Right atrium auricular region (tissue), 2 donors: ENCODE measurements around the gene SEC16B. TPM values are rescaled to one million over a fixed set of nuclear protein-coding genes. Genes with fewer than 3 reads are reported as not detected.

Source experiments
- DNase-seq: peaks from one replicate; pipeline ENCODE4 v3.0.0-alpha.2; 2019; ENCODE audit warnings: low spot score
- H3K27ac ChIP-seq, 2 donors: fragments of 200-600 bp; sonication (generic); 1 replicate in 1 of 2; 2 replicates in 1 of 2; pipeline ENCODE4 v1.5.1; 2016 to 2019
- H3K27me3 ChIP-seq, 2 donors: fragments of 200-600 bp; sonication (generic); one replicate each; pipeline versions ENCODE4 v1.5.1 to v1.6.0; 2017 to 2019
- H3K36me3 ChIP-seq: fragments of 200-600 bp; sonication (generic); one replicate; pipeline ENCODE4 v1.5.1; 2016
- H3K4me1 ChIP-seq, 2 donors: fragments of 200-600 bp; sonication (generic); one replicate each; pipeline versions ENCODE4 v1.5.1 to v1.6.0; 2017 to 2019
- H3K4me3 ChIP-seq, 2 donors: fragments of 200-600 bp; sonication (generic); 1 replicate in 1 of 2; 2 replicates in 1 of 2; pipeline ENCODE4 v1.5.1; 2017 to 2019; ENCODE audit warnings: mild to moderate bottlenecking in 1 of 2, moderate library complexity in 1 of 2
- H3K9me3 ChIP-seq, 2 donors: fragments of 200-600 bp; sonication (generic); one replicate each; pipeline ENCODE4 v1.5.1; 2019
- CTCF ChIP-seq, 2 donors: fragments of 200-600 bp; sonication (generic); IDR thresholded peaks; one replicate each; pipeline ENCODE4 v1.5.1; 2019; ENCODE audit warnings: antibody characterized with exemption in 2 of 2
- total RNA-seq, 2 donors: library from RNA; depleted of rRNA; stranded (reverse); fragments of >200 nt; gene quantifications; one replicate each; pipeline ENCODE4 v1.1.0, GENCODE V29; 2016

SEC16B gene
- total RNA-seq, 2 donors from 2014 or later = 1.9 to 5.8 TPM

- Histone ChIP-seq H3K9me3 (no peaks in the 10 kb centered on the region), H3K4me3 (no peak overlapping the region), H3K27ac (no peak overlapping the region), H3K27me3 (no peaks in the 10 kb centered on the region), H3K36me3 (peaks cover 7% of the 10 kb centered on the region), H3K4me1 (peaks cover 0 to 9% of the 10 kb centered on the region in 2 donors)
- no peak for DNase-seq
- TF ChIP-seq CTCF (IDR thresholded peaks at IDR 0.05) = no peak
These were observed 41.6 kb upstream of the SEC16B start for GRCh38 chr1:178011465-178011828.

GRCh38 chr1:178010674-178011464, 41.0 kb upstream of the SEC16B start:
- no peaks in the 10 kb centered on the region for H3K9me3 ChIP-seq
- DNase-seq = no peak

GRCh38 chr1:178006043-178006442, 36.2 kb upstream of the SEC16B start:
- DNase-seq = no peak
- Histone ChIP-seq H3K27ac (no peak overlapping the region), H3K9me3 (no peaks in the 10 kb centered on the region), H3K27me3 (no peaks in the 10 kb centered on the region), H3K36me3 (peaks cover 7% of the 10 kb centered on the region), H3K4me3 (no peak overlapping the region), H3K4me1 (no peaks in the 10 kb centered on the region)
- no peak for TF ChIP-seq CTCF (IDR thresholded peaks at IDR 0.05)

More at GRCh38 chr1:178010674-178011464, 41.0 kb upstream of the SEC16B start:
- no peak overlapping the region for H3K4me3 ChIP-seq
- no peak overlapping the region for H3K27ac ChIP-seq
- no peaks in the 10 kb centered on the region for H3K27me3 ChIP-seq
- peaks cover 7% of the 10 kb centered on the region for H3K36me3 ChIP-seq
- peaks cover 0 to 9% of the 10 kb centered on the region in 2 donors for H3K4me1 ChIP-seq
- TF ChIP-seq CTCF (IDR thresholded peaks at IDR 0.05) = no peak

- no peaks in the 10 kb centered on the region for H3K27me3 ChIP-seq
- no peaks in the 10 kb centered on the region for H3K4me1 ChIP-seq
- no peak for TF ChIP-seq CTCF (IDR thresholded peaks at IDR 0.05)
- H3K9me3 ChIP-seq = no peaks in the 10 kb centered on the region
- H3K4me3 ChIP-seq = no peak overlapping the region
- no peak overlapping the region for H3K27ac ChIP-seq
- no peak for DNase-seq
- peaks cover 7% of the 10 kb centered on the region for H3K36me3 ChIP-seq
These were observed 35.6 kb upstream of the SEC16B start for GRCh38 chr1:178005450-178005849.

- no peak for DNase-seq
- TF ChIP-seq CTCF (IDR thresholded peaks at IDR 0.05) = no peak
- no peaks in the 10 kb centered on the region for H3K9me3 ChIP-seq
- H3K27ac ChIP-seq = no peak overlapping the region
- H3K4me1 ChIP-seq = peaks cover 0 to under 1% of the 10 kb centered on the region in 2 donors
- H3K36me3 ChIP-seq = peaks cover 7% of the 10 kb centered on the region
- no peak overlapping the region for H3K4me3 ChIP-seq
- H3K27me3 ChIP-seq = no peaks in the 10 kb centered on the region
These were observed 35.1 kb upstream of the SEC16B start for GRCh38 chr1:178004926-178005391.
